ENCODE data around the gene FRS2. TPM values are rescaled to one million over a fixed set of nuclear protein-coding genes. Genes with fewer than 3 reads are reported as not detected.

Gene FRS2
- total RNA-seq, 1 donor from 2014 or later = 23.8 TPM

GRCh38 chr12:69620921-69621320, 150.7 kb downstream of the FRS2 start:
- Mint-ChIP-seq H3K27me3 (peaks cover 14% of the 10 kb centered on the region), H3K9me3 (no peaks in the 10 kb centered on the region), H3K27ac (no peak overlapping the region), H3K4me3 (no peak overlapping the region), H3K4me1 (no peaks in the 10 kb centered on the region), H3K36me3 (ENCODE audit: low read depth) (no peaks in the 10 kb centered on the region)
- ChIA-PET POLR2A (no interaction called here), CTCF (no interaction called here)
- TF ChIP-seq CTCF (IDR thresholded peaks at IDR 0.05) = no peak
- ATAC-seq (ENCODE audit: low read depth) = no peak
- intact Hi-C loops (cut with micrococcal nuclease) = no loop called here
- DNase-seq = no peak

- CTCF ChIA-PET = no interaction called here
- POLR2A ChIA-PET = no interaction called here
- ATAC-seq (ENCODE audit: low read depth) (no peak), DNase-seq (no peak)
- no peaks in the 10 kb centered on the region for H3K9me3 Mint-ChIP-seq
- TF ChIP-seq CTCF (IDR thresholded peaks at IDR 0.05) = no peak
- no peaks in the 10 kb centered on the region for H3K36me3 Mint-ChIP-seq (ENCODE audit: low read depth)
- peaks cover 17% of the 10 kb centered on the region for H3K27me3 Mint-ChIP-seq
- intact Hi-C loops (cut with micrococcal nuclease) = no loop called here
- H3K4me1 Mint-ChIP-seq = no peaks in the 10 kb centered on the region
- no peak overlapping the region for H3K27ac Mint-ChIP-seq
- H3K4me3 Mint-ChIP-seq = no peak overlapping the region
Measured at GRCh38 chr12:69621551-69621950, 151.4 kb downstream of the FRS2 start.

DNA sequence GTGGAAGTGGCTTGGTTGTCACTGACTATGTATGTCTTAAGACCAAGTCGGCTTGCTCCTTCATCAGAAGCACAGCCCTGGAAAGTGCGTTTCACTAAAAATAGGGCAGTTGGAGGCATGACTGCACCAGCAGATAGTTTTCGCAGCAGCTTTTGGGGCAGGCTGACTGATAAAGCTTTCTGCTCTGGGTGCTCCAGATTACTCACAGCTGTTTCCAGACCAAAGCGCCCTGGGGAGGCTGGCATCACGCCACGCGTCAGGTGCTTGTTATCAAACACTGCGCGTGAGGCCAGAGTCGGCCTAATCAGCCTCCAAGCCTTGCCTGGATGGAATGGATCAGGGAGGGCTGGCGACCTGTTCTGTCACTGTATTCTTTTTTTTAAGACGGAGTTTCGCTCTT, 153.8 kb downstream of the FRS2 start:
- Mint-ChIP-seq H3K27me3 (peaks cover 11% of the 10 kb centered on the region), H3K4me1 (no peaks in the 10 kb centered on the region), H3K9me3 (no peaks in the 10 kb centered on the region), H3K4me3 (no peak overlapping the region), H3K36me3 (ENCODE audit: low read depth) (no peaks in the 10 kb centered on the region), H3K27ac (no peak overlapping the region)
- POLR2A ChIA-PET = no interaction called here
- DNase-seq (no peak), ATAC-seq (ENCODE audit: low read depth) (no peak)
- intact Hi-C loops (cut with micrococcal nuclease) = no loop called here
- TF ChIP-seq CTCF (IDR thresholded peaks at IDR 0.05) = no peak
- CTCF ChIA-PET = no interaction called here

DNA sequence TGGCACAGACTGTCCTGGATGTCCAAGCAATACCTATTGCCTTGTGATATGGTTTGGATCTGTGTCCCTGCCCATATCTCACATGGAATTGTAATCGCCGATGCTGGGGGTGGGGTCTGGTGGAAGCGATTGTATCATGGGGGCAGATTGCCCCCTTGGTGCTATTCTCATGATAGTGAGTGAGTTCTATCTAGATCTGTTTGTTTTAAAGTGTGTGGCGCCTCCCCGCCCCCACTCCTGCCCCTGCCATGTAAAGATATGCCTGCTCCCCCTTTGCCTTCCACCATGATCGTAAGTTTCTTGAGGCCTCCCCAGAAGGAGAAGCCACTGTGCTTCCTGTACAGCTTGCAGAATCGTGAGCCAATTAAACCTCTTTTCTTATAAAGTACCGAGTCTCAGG, 157.3 kb downstream of the FRS2 start:
- ATAC-seq (ENCODE audit: low read depth) (no peak), DNase-seq (no peak)
- Mint-ChIP-seq H3K4me3 (no peak overlapping the region), H3K27me3 (peaks cover 7% of the 10 kb centered on the region), H3K27ac (no peak overlapping the region), H3K36me3 (ENCODE audit: low read depth) (no peaks in the 10 kb centered on the region), H3K4me1 (no peaks in the 10 kb centered on the region), H3K9me3 (no peaks in the 10 kb centered on the region)
- ChIA-PET POLR2A (no interaction called here), CTCF (no interaction called here)
- intact Hi-C loops (cut with micrococcal nuclease) = no loop called here
- no peak for TF ChIP-seq CTCF (IDR thresholded peaks at IDR 0.05)

Other genes with a start within 250 kb of the FRS2 start
- 95.5 and 104 TPM in 2 replicates for gene CPSF6, start 230.8 kb upstream of the FRS2 start, total RNA-seq
- 4.0 and 5.3 TPM in 2 replicates for gene LYZ, start 122.0 kb upstream of the FRS2 start, total RNA-seq
- 14.9 and 19.3 TPM in 2 replicates for gene YEATS4, start 110.6 kb upstream of the FRS2 start, total RNA-seq
- gene CCT2, start 115.1 kb downstream of the FRS2 start, total RNA-seq = 205 and 211 TPM in 2 replicates
- not detected in 2 replicates for gene LRRC10, start 140.5 kb downstream of the FRS2 start, total RNA-seq
- not detected in 2 replicates for gene BEST3, start 228.9 kb downstream of the FRS2 start, total RNA-seq

All from activated B cell treated with CpG ODN at 0.5 μM for 24 hours (primary cell).